Pericardium fibroblast (primary cell): ENCODE data around the gene CYP8B1. TPM values are rescaled to one million over a fixed set of nuclear protein-coding genes. Genes with fewer than 3 reads are reported as not detected.

Source experiments
- total RNA-seq: library from RNA; depleted of rRNA; stranded (reverse); fragments of >200 nt; gene quantifications from 2 replicates; pipeline ENCODE4 v1.2.3, GENCODE V29; 2015

Gene CYP8B1, protein sequence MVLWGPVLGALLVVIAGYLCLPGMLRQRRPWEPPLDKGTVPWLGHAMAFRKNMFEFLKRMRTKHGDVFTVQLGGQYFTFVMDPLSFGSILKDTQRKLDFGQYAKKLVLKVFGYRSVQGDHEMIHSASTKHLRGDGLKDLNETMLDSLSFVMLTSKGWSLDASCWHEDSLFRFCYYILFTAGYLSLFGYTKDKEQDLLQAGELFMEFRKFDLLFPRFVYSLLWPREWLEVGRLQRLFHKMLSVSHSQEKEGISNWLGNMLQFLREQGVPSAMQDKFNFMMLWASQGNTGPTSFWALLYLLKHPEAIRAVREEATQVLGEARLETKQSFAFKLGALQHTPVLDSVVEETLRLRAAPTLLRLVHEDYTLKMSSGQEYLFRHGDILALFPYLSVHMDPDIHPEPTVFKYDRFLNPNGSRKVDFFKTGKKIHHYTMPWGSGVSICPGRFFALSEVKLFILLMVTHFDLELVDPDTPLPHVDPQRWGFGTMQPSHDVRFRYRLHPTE
- not detected in 2 replicates for total RNA-seq

DNA sequence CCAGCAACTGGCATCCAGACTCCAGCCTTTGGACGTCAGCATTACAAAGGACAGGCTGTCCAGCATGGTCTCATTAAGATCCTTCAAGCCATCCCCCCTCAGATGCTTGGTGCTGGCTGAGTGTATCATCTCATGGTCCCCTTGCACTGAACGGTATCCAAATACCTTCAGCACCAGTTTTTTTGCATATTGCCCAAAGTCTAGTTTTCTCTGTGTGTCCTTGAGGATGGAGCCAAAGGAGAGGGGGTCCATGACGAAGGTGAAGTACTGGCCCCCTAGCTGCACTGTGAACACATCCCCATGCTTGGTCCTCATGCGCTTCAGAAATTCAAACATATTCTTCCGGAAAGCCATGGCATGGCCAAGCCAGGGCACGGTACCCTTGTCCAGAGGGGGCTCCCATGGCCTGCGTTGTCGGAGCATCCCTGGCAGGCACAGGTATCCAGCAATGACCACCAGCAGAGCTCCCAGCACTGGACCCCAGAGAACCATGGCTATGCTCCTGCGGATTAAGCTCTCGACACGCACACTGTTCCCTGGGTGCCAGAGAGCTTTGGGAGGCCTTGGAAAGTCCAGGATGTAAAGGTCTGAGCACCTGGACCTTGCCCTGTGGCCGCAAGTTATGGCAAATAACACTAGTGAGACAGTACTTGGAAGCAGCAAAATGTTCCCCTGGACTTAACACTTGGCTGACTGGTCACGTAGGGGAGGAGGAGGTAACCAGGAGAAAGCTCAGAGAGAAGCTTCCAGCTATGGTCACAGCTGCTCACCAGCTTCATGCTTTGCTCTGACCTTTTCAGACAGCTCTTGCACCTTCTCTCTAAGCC is at the start of gene CYP8B1:
Gene CYP8B1, minus strand, starts transcription at position 555 of the 827 bp plus-strand sequence. Its CDS starts 63 bp downstream, at position 492.

DNA sequence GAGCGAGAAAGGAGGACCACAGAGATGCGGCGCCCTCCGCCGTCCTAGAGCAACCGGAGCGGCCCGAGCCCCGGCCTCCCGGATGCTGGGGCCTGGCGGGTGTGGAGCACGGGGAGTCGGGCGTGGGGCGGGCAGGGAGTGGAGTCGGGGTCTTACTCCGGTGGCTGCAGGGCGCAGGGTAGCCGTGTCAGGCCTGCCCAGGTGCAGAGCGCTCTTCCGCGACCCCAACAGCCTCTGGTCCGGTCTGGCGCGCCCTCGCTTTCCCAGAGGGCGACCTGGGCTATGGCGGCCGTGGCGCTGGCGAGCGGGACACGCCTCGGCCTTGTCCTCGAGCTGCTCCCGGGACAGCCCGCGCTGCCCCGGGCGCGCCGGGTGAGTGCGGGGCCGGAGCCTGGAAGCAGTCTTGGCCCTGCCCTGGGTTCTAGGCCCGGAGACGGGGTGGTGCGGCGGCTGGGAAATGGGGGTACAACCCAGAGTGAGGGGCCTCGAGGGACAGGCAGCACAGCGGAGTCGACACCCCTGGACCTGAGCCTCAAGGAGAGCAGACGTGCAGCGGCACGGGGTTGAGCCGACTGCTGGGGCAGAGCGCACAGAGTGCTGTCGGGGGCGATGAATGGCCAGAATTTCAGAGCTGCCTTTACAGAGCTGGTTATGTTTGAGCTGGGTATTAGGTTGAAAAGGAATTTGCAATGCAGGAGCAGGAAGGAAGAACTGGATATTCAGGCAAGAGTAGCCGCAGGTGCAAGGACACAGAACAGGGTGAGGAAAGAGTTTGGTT is 30.6 kb upstream of the CYP8B1 start, which contains the start of gene ZNF662:
Gene ZNF662, plus strand, starts transcription at position 73 of the 778 bp plus-strand sequence. CDS start 1,973 bp downstream, outside the sequence.

Other genes with a start within 250 kb of the CYP8B1 start
- 28.9 and 34.1 TPM in 2 replicates for gene ZBTB47, start 222.2 kb downstream of the CYP8B1 start, total RNA-seq
- 0.17 TPM in 1 of 2 replicates, not detected in the other for gene KLHL40, start 190.3 kb downstream of the CYP8B1 start, total RNA-seq
- not detected in 2 replicates for gene HHATL, start 173.1 kb downstream of the CYP8B1 start, total RNA-seq
- gene CCDC13, start 102.6 kb downstream of the CYP8B1 start, total RNA-seq, result 1.1 and 1.3 TPM in 2 replicates
- gene HIGD1A, start 71.4 kb downstream of the CYP8B1 start, total RNA-seq, result 127 and 173 TPM in 2 replicates
- 1.9 and 3.9 TPM in 2 replicates for gene ACKR2, start 66.4 kb downstream of the CYP8B1 start, total RNA-seq
- gene ZNF662, start 30.3 kb upstream of the CYP8B1 start, total RNA-seq, result 0.82 and 1.4 TPM in 2 replicates
- 0.47 and 2.3 TPM in 2 replicates for gene GASK1A, start 103.4 kb upstream of the CYP8B1 start, total RNA-seq
- 22.8 and 23.2 TPM in 2 replicates for gene POMGNT2, start 230.2 kb upstream of the CYP8B1 start, total RNA-seq